Liver (tissue), 9 donors: ENCODE measurements around the gene PPP6R1. TPM values are rescaled to one million over a fixed set of nuclear protein-coding genes. Genes with fewer than 3 reads are reported as not detected.

ENCODE experiments used
- DNase-seq: peaks from one replicate; pipeline ENCODE4 v3.0.0-alpha.2; 2017; ENCODE audit warnings: low spot score
- H3K27ac ChIP-seq, 2 donors: one replicate each; pipeline ENCODE4 v1.7.0; 2013; ENCODE audit warnings: inconsistent platforms in 2 of 2, low read length in 2 of 2, control low read depth in 1 of 2, low read depth in 1 of 2, mild to moderate bottlenecking in 1 of 2
- H3K27me3 ChIP-seq, 4 donors: one replicate each; pipeline versions ENCODE4 v1.6.1 to v1.7.0; 2013; ENCODE audit warnings: low read length in 3 of 4, inconsistent platforms in 1 of 4, mild to moderate bottlenecking in 1 of 4, moderate library complexity in 1 of 4; ENCODE audit not compliant: control insufficient read depth in 4 of 4, insufficient read depth in 4 of 4
- H3K36me3 ChIP-seq, 4 donors: one replicate each; pipeline versions ENCODE4 v1.6.1 to v1.7.0; 2013; ENCODE audit warnings: low read length in 3 of 4, mild to moderate bottlenecking in 3 of 4, low read depth in 1 of 4, moderate library complexity in 1 of 4; ENCODE audit not compliant: control insufficient read depth in 4 of 4, insufficient read depth in 3 of 4
- H3K4me1 ChIP-seq, 4 donors: one replicate each; pipeline versions ENCODE4 v1.6.1 to v1.7.0; 2013; ENCODE audit warnings: low read length in 3 of 4, mild to moderate bottlenecking in 3 of 4, moderate library complexity in 1 of 4; ENCODE audit not compliant: control insufficient read depth in 4 of 4, insufficient read depth in 4 of 4
- H3K4me3 ChIP-seq, 3 donors: one replicate each; pipeline versions ENCODE4 v1.6.1 to v1.7.0; 2013; ENCODE audit warnings: low read length in 3 of 3, control low read depth in 1 of 3, low read depth in 1 of 3, mild to moderate bottlenecking in 1 of 3
- H3K9ac ChIP-seq, 2 donors: one replicate each; pipeline ENCODE4 v1.7.0; 2013; ENCODE audit warnings: low read length in 2 of 2, mild to moderate bottlenecking in 2 of 2, moderate library complexity in 2 of 2, control low read depth in 1 of 2, low read depth in 1 of 2
- H3K9me3 ChIP-seq, 4 donors: one replicate each; pipeline versions ENCODE4 v1.6.1 to v1.7.0; 2013; ENCODE audit warnings: low read length in 3 of 4; ENCODE audit not compliant: control insufficient read depth in 4 of 4
- FOXA1 ChIP-seq: IDR thresholded peaks from 2 replicates; pipeline ENCODE4 v1.6.1; 2016; ENCODE audit warnings: antibody characterized with exemption
- HNF4A ChIP-seq, 2 donors: conservative IDR thresholded peaks; 2 replicates each; pipeline ENCODE4 v1.6.1; 2016; ENCODE audit warnings: antibody characterized with exemption in 2 of 2, mild to moderate bottlenecking in 2 of 2
- RXRA ChIP-seq, 2 donors: IDR thresholded peaks; 2 replicates each; pipeline ENCODE4 v1.6.1; 2017 to 2018; ENCODE audit warnings: antibody characterized with exemption in 2 of 2, mild to moderate bottlenecking in 1 of 2
- SP1 ChIP-seq: IDR thresholded peaks from 2 replicates; pipeline ENCODE4 v1.6.1; 2018; ENCODE audit warnings: antibody characterized with exemption, mild to moderate bottlenecking
- WGBS: extraction: QIAGEN DNeasy Blood & Tissue Kit; methylation state at CpG from one replicate; pipeline ENCODE4 v1.1.7; 2013; 5-methylcytosine and 5-hydroxymethylcytosine counted together
- polyA plus RNA-seq, 2 donors: library from polyadenylated mRNA; stranded (reverse) in 1 of 2; unstranded in 1 of 2; fragments of 200-250 nt in 1 of 2; fragments of >200 nt in 1 of 2; fragmentation: Nextera tagmentation in 1 of 2; extraction: Ambion mirVana in 1 of 2; gene quantifications; one replicate each; pipeline versions ENCODE4 v1.2.1 to v1.2.3, GENCODE V29; 2013 to 2015
- total RNA-seq, 2 donors: library from RNA; depleted of rRNA; stranded (reverse); fragments of >200 nt; gene quantifications; one replicate each; pipeline ENCODE4 v1.2.3, GENCODE V29; 2014
- TF ChIP-seq, protein P1 (sequence below): IDR thresholded peaks from 2 replicates; pipeline ENCODE4 v1.6.1; 2016; ENCODE audit warnings: antibody characterized with exemption
- TF ChIP-seq, protein P2 (sequence below): IDR thresholded peaks from 2 replicates; pipeline ENCODE4 v1.6.1; 2016; ENCODE audit warnings: antibody characterized with exemption, mild to moderate bottlenecking
- TF ChIP-seq, protein P3 (sequence below): fragments of 150-350 bp; IDR thresholded peaks from 2 replicates; pipeline ENCODE4 v1.5.1; 2017; ENCODE audit warnings: improper control_type of control experiment, low read depth, low read length; ENCODE audit not compliant: missing input control
- donor health status: healthy.
- donor health status: healthy.
- donor health status: healthy.
- donor health status: healthy.
- donor health status: healthy.

PPP6R1 gene
- total and polyA plus RNA-seq, 4 donors: 5.5 to 40.1 (median 22.5) TPM

DNA sequence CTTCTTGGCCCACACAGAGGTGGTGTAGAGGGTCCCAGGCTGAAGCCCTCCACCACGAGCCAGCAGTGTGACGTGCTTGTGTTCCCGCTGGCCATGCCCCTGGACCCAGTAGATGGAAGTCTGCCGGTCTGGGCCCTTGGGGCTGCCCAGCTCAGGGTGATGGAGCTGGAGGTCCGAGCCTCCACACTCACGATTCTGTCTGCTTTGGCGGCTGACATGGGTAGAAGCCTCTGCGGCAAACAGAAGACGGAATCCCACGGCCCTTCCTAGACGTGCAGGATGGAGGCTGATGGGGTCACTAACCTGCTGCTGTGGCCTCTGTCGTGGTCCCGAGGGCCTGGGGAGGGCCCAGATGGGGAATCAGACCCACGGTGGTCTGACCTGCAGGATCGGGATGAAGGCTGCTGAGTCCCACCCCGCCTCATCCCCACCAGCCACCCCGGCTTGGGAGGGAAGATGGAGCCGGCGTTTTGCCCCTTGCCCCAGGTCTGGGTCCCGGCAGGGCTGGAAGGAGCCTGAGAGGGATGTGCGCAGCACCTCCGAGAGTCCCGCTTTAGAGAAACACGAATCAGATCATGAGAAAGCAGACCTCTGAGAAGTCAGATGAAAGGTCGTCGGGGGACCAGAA, 34.7 kb downstream of the PPP6R1 start:
- H3K9ac ChIP-seq: no peak overlapping the region
- WGBS: 83% methylated on average over 26 of the region's 26 CpGs
- no peak for DNase-seq
- no peaks in the 10 kb centered on the region for H3K27me3 ChIP-seq
- peaks cover 0 to 4% (median 1%) of the 10 kb centered on the region in 4 donors for H3K36me3 ChIP-seq
- no peak overlapping the region for H3K27ac ChIP-seq
- peaks cover 2 to 18% (median 15%) of the 10 kb centered on the region in 4 donors for H3K4me1 ChIP-seq
- no peaks in the 10 kb centered on the region for H3K9me3 ChIP-seq
- H3K4me3 ChIP-seq: no peak overlapping the region
- TF ChIP-seq, protein P1, sequence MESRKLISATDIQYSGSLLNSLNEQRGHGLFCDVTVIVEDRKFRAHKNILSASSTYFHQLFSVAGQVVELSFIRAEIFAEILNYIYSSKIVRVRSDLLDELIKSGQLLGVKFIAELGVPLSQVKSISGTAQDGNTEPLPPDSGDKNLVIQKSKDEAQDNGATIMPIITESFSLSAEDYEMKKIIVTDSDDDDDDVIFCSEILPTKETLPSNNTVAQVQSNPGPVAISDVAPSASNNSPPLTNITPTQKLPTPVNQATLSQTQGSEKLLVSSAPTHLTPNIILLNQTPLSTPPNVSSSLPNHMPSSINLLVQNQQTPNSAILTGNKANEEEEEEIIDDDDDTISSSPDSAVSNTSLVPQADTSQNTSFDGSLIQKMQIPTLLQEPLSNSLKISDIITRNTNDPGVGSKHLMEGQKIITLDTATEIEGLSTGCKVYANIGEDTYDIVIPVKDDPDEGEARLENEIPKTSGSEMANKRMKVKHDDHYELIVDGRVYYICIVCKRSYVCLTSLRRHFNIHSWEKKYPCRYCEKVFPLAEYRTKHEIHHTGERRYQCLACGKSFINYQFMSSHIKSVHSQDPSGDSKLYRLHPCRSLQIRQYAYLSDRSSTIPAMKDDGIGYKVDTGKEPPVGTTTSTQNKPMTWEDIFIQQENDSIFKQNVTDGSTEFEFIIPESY: no peak
- TF ChIP-seq, protein P2, sequence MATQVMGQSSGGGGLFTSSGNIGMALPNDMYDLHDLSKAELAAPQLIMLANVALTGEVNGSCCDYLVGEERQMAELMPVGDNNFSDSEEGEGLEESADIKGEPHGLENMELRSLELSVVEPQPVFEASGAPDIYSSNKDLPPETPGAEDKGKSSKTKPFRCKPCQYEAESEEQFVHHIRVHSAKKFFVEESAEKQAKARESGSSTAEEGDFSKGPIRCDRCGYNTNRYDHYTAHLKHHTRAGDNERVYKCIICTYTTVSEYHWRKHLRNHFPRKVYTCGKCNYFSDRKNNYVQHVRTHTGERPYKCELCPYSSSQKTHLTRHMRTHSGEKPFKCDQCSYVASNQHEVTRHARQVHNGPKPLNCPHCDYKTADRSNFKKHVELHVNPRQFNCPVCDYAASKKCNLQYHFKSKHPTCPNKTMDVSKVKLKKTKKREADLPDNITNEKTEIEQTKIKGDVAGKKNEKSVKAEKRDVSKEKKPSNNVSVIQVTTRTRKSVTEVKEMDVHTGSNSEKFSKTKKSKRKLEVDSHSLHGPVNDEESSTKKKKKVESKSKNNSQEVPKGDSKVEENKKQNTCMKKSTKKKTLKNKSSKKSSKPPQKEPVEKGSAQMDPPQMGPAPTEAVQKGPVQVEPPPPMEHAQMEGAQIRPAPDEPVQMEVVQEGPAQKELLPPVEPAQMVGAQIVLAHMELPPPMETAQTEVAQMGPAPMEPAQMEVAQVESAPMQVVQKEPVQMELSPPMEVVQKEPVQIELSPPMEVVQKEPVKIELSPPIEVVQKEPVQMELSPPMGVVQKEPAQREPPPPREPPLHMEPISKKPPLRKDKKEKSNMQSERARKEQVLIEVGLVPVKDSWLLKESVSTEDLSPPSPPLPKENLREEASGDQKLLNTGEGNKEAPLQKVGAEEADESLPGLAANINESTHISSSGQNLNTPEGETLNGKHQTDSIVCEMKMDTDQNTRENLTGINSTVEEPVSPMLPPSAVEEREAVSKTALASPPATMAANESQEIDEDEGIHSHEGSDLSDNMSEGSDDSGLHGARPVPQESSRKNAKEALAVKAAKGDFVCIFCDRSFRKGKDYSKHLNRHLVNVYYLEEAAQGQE: no peak
- TF ChIP-seq, protein P3, sequence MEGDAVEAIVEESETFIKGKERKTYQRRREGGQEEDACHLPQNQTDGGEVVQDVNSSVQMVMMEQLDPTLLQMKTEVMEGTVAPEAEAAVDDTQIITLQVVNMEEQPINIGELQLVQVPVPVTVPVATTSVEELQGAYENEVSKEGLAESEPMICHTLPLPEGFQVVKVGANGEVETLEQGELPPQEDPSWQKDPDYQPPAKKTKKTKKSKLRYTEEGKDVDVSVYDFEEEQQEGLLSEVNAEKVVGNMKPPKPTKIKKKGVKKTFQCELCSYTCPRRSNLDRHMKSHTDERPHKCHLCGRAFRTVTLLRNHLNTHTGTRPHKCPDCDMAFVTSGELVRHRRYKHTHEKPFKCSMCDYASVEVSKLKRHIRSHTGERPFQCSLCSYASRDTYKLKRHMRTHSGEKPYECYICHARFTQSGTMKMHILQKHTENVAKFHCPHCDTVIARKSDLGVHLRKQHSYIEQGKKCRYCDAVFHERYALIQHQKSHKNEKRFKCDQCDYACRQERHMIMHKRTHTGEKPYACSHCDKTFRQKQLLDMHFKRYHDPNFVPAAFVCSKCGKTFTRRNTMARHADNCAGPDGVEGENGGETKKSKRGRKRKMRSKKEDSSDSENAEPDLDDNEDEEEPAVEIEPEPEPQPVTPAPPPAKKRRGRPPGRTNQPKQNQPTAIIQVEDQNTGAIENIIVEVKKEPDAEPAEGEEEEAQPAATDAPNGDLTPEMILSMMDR: no peak
- no peak for TF ChIP-seq HNF4A (conservative IDR thresholded peaks at IDR 0.05)
- no peak for TF ChIP-seq FOXA1
- TF ChIP-seq SP1: no peak

DNA sequence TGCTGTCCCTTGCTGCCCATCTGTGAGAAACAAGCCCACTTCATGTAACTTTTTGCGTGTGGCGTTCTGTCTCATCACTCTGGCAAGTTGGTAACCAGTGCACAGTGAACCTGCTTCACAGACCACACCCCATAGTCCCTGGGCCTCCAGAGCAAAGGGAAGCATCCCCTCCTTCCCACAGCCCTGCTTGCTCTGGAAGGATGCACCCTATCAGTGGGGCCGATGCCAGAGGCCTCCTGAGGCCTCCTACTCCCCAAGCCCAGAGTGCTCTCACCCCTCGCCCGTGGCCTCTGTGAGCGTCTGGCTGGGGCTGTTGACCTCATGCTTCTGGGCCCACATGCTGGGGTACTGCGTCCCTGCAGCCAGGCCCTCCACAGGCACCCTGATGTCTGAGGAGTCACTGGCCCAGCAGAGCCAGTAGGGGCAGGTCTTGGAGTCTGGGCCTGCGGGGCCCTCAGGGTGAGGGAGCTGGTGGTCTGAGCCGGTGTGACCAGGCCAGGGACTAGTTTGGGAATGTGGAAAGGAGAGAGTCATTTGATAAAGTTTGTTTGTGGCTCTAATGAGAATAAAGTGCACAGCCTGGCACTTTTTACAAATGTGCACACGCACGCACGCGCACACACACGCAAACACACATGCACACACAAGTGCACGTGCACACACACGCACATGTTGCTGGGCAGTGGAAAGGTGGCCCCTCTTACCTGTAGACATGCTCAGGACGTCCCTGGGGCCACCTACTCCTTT, 35.4 kb downstream of the PPP6R1 start:
- Histone ChIP-seq H3K9ac (no peak overlapping the region), H3K27ac (no peak overlapping the region), H3K36me3 (peaks cover 0 to 4% (median 1%) of the 10 kb centered on the region in 4 donors), H3K9me3 (no peaks in the 10 kb centered on the region), H3K4me3 (no peak overlapping the region), H3K4me1 (peaks cover 2 to 11% (median 9%) of the 10 kb centered on the region in 4 donors), H3K27me3 (no peaks in the 10 kb centered on the region)
- TF ChIP-seq, protein P3: no peak
- TF ChIP-seq, protein P1: no peak
- peak in 1 of 2 donors; percentile 36 for TF ChIP-seq RXRA (IDR thresholded peaks at IDR 0.05)
- 80% methylated on average over 17 of the region's 17 CpGs for WGBS
- DNase-seq: no peak
